Measurements from ENCODE around the gene EEIG1. TPM values are rescaled to one million over a fixed set of nuclear protein-coding genes. Genes with fewer than 3 reads are reported as not detected.

The EEIG1 gene
- total and polyA plus RNA-seq, 2 donors (not counting 1 experiment from before 2014, with no cell fraction given), result 57.2 to 245 TPM

GRCh38 chr9:128022886-128023285 is 42.1 kb upstream of the EEIG1 start:
- ChIA-PET CTCF (interaction anchor here (6.8 kb wide), 1 partner anchor 12 kb away, joined by 42 read pairs; no protein-coding TSS in a partner anchor), POLR2A (interaction anchor here (1.2 kb wide), 1 partner anchor 15 kb away, joined by 4 read pairs; no protein-coding TSS in a partner anchor)
- H3K27me3 ChIP-seq (replicated peaks in 1 of 4; ENCODE audit: control extremely low read depth in 1 of 4, control insufficient read depth in 3 of 4, insufficient read depth in 4 of 4, low read length in 3 of 4), result no peaks in the 10 kb centered on the region
- Mint-ChIP-seq H3K4me3 (no peak overlapping the region), H3K9me3 (ENCODE audit: insufficient read depth) (no peaks in the 10 kb centered on the region), H3K4me1 (peaks cover 62% of the 10 kb centered on the region), H3K27me3 (no peaks in the 10 kb centered on the region), H3K27ac (peak overlapping the region; percentile 68)
- H2AFZ ChIP-seq (ENCODE audit: insufficient read depth, low read depth, low read length, poor library complexity, severe bottlenecking), result no peak overlapping the region
- intact Hi-C loops (cut with micrococcal nuclease), result no loop called here
- no peaks in the 10 kb centered on the region for H3K36me3 ChIP-seq (replicated peaks in 1 of 2; ENCODE audit: control extremely low read depth in 1 of 2, control insufficient read depth in 1 of 2, extremely low read depth in 1 of 2, insufficient read depth in 2 of 2, low read length in 1 of 2)
- DNase-seq (no peak), ATAC-seq (ENCODE audit: low read depth) (no peak)
- H3K9ac ChIP-seq (ENCODE audit: low read length), result no peak overlapping the region
- H3K27ac ChIP-seq (ENCODE audit: low read length in 2 of 2), result no peak overlapping the region
- H3K4me1 ChIP-seq (ENCODE audit: control insufficient read depth in 2 of 2, insufficient read depth in 2 of 2, low read length in 2 of 2), result peaks cover 51 to 64% of the 10 kb centered on the region in 2 donors
- no peaks in the 10 kb centered on the region for H3K9me3 ChIP-seq (ENCODE audit: control extremely low read depth in 1 of 3, control insufficient read depth in 2 of 3, insufficient read depth in 1 of 3, low read length in 2 of 3)
- no peak overlapping the region for H3K4me2 ChIP-seq (replicated peaks; ENCODE audit: low read depth, low read length, poor library complexity, severe bottlenecking)
- 100% methylated on average over 1 of the region's 2 CpGs for WGBS (ENCODE audit: insufficient coverage)
- TF ChIP-seq EZH2 (IDR thresholded peaks at IDR 0.05; ENCODE audit: borderline replicate concordance, insufficient read depth, low read depth, low read length, poor library complexity, severe bottlenecking), result no peak
- no peak for TF ChIP-seq CTCF (IDR thresholded peaks at IDR 0.05)
- no peak overlapping the region for H3K4me3 ChIP-seq (ENCODE audit: control extremely low read depth in 1 of 5, extremely low read depth in 1 of 5, insufficient read depth in 1 of 5, low read depth in 2 of 5, low read length in 4 of 5)
- no peaks in the 10 kb centered on the region for H4K20me1 ChIP-seq (ENCODE audit: control insufficient read depth, insufficient read depth, low read length, poor library complexity, severe bottlenecking)
- no peaks in the 10 kb centered on the region for H3K79me2 ChIP-seq (ENCODE audit: control insufficient read depth, insufficient read depth, low read length)

- ChIA-PET POLR2A (no interaction called here), CTCF (interaction anchor here (0.8 to 6.8 kb wide), 4 partner anchors 14 to 78 kb away, joined by 3 to 42 read pairs (median 3); no protein-coding TSS in a partner anchor)
- Mint-ChIP-seq H3K27me3 (no peaks in the 10 kb centered on the region), H3K9me3 (ENCODE audit: insufficient read depth) (no peaks in the 10 kb centered on the region), H3K4me3 (no peak overlapping the region), H3K4me1 (peaks cover 51% of the 10 kb centered on the region), H3K27ac (peak overlapping the region; percentile 39)
- Histone ChIP-seq H3K4me1 (ENCODE audit: control insufficient read depth in 2 of 2, insufficient read depth in 2 of 2, low read length in 2 of 2) (peaks cover 34 to 46% of the 10 kb centered on the region in 2 donors), H3K27me3 (replicated peaks in 1 of 4; ENCODE audit: control extremely low read depth in 1 of 4, control insufficient read depth in 3 of 4, insufficient read depth in 4 of 4, low read length in 3 of 4) (no peaks in the 10 kb centered on the region), H4K20me1 (ENCODE audit: control insufficient read depth, insufficient read depth, low read length, poor library complexity, severe bottlenecking) (no peaks in the 10 kb centered on the region), H3K9ac (ENCODE audit: low read length) (no peak overlapping the region), H3K79me2 (ENCODE audit: control insufficient read depth, insufficient read depth, low read length) (no peaks in the 10 kb centered on the region), H2AFZ (ENCODE audit: insufficient read depth, low read depth, low read length, poor library complexity, severe bottlenecking) (no peak overlapping the region), H3K4me2 (replicated peaks; ENCODE audit: low read depth, low read length, poor library complexity, severe bottlenecking) (no peak overlapping the region), H3K9me3 (ENCODE audit: control extremely low read depth in 1 of 3, control insufficient read depth in 2 of 3, insufficient read depth in 1 of 3, low read length in 2 of 3) (no peaks in the 10 kb centered on the region), H3K36me3 (replicated peaks in 1 of 2; ENCODE audit: control extremely low read depth in 1 of 2, control insufficient read depth in 1 of 2, extremely low read depth in 1 of 2, insufficient read depth in 2 of 2, low read length in 1 of 2) (no peaks in the 10 kb centered on the region), H3K4me3 (ENCODE audit: control extremely low read depth in 1 of 5, extremely low read depth in 1 of 5, insufficient read depth in 1 of 5, low read depth in 2 of 5, low read length in 4 of 5) (no peak overlapping the region), H3K27ac (ENCODE audit: low read length in 2 of 2) (peak overlapping the region in 1 of 2 donors; percentile 24)
- intact Hi-C loops (cut with micrococcal nuclease), result no loop called here
- no peak for ATAC-seq (ENCODE audit: low read depth)
- WGBS (ENCODE audit: insufficient coverage), result 60% methylated on average over 1 of the region's 1 CpG
- no peak for TF ChIP-seq CTCF (IDR thresholded peaks at IDR 0.05)
- TF ChIP-seq EZH2 (IDR thresholded peaks at IDR 0.05; ENCODE audit: borderline replicate concordance, insufficient read depth, low read depth, low read length, poor library complexity, severe bottlenecking), result no peak
- no peak for DNase-seq
Measured at GRCh38 chr9:128021098-128021497, 40.3 kb upstream of the EEIG1 start.

All from B cell (primary cell).